Activated CD8-positive, alpha-beta memory T cell treated with anti-CD3 and anti-CD28 coated beads for 48 hours (primary cell): ENCODE data around the gene COL6A1.
"Not testable (repeated sequence)": the region's sequence is repeated elsewhere in the genome, so short reads cannot be mapped to it uniquely, and the experiment has no call there.

Experiments used
- DNase-seq, 3 experiments: peaks; one replicate each; pipeline ENCODE4 v3.0.0-alpha.2; 2020; ENCODE audit warnings: low read depth in 2 of 3, low spot score in 2 of 3

COL6A1 gene

GRCh38 chr21:46004168-46004861 is 22.7 kb downstream of the COL6A1 start:
- DNase-seq = no peak

- no peak for DNase-seq
Observed at GRCh38 chr21:46005081-46005480, 23.5 kb downstream of the COL6A1 start.

- no peak for DNase-seq
Observed at GRCh38 chr21:46005481-46005881, 23.9 kb downstream of the COL6A1 start.

- DNase-seq = not testable (repeated sequence)
Observed at GRCh38 chr21:46005894-46006546, 24.4 kb downstream of the COL6A1 start.

- no peak for DNase-seq
Observed at GRCh38 chr21:46006547-46007491, 25.2 kb downstream of the COL6A1 start.

GRCh38 chr21:46007492-46007868 is 25.9 kb downstream of the COL6A1 start:
- no peak for DNase-seq

- no peak for DNase-seq
Observed at GRCh38 chr21:46008893-46009621, 27.5 kb downstream of the COL6A1 start.

- no peak for DNase-seq
Observed at GRCh38 chr21:46009951-46010705, 28.6 kb downstream of the COL6A1 start.

GRCh38 chr21:46011267-46011967 is 29.8 kb downstream of the COL6A1 start:
- DNase-seq = no peak

- no peak for DNase-seq
Observed at GRCh38 chr21:46012154-46012553, 30.6 kb downstream of the COL6A1 start.

GRCh38 chr21:46014828-46015227 is 33.3 kb downstream of the COL6A1 start:
- no peak for DNase-seq

GRCh38 chr21:46017148-46017547 is 35.6 kb downstream of the COL6A1 start:
- DNase-seq = no peak

- DNase-seq = no peak
Observed at GRCh38 chr21:46017695-46018094, 36.1 kb downstream of the COL6A1 start.

- no peak for DNase-seq
Observed at GRCh38 chr21:46018615-46019014, 37.0 kb downstream of the COL6A1 start.

GRCh38 chr21:46020581-46020980 is 39.0 kb downstream of the COL6A1 start:
- no peak for DNase-seq

GRCh38 chr21:46021398-46021797 is 39.8 kb downstream of the COL6A1 start:
- no peak for DNase-seq

- DNase-seq = no peak
Observed at GRCh38 chr21:46021978-46022544, 40.5 kb downstream of the COL6A1 start.

- no peak for DNase-seq
Observed at GRCh38 chr21:46022551-46023525, 41.3 kb downstream of the COL6A1 start.
